ENCODE results near the gene CMTM5. TPM values are rescaled to one million over a fixed set of nuclear protein-coding genes. Genes with fewer than 3 reads are reported as not detected.

CMTM5 gene
- polyA plus RNA-seq, 1 of the 3 experiments (the other 2 are of a cell fraction): 0.13 TPM

GRCh38 chr14:23375527-23376251 lies 1.2 kb upstream of the CMTM5 start:
- Histone ChIP-seq H3K79me2 (ENCODE audit: insufficient read depth) (no peaks in the 10 kb centered on the region), H3K27me3 (ENCODE audit: insufficient read depth) (peaks cover 10% of the 10 kb centered on the region), H3K9ac (no peak overlapping the region), H3F3A (replicated peaks; ENCODE audit: insufficient read depth) (no peaks in the 10 kb centered on the region), H3K4me2 (no peak overlapping the region), H3K9me2 (no peaks in the 10 kb centered on the region), H3K36me3 (replicated peaks in 1 of 2; ENCODE audit: control insufficient read depth in 1 of 2, insufficient read depth in 2 of 2, low read length in 1 of 2) (no peaks in the 10 kb centered on the region), H3K4me3 (ENCODE audit: low read depth in 2 of 2, low read length in 1 of 2) (no peak overlapping the region), H3K9me3 (no peaks in the 10 kb centered on the region), H3K27ac (ENCODE audit: low read depth in 2 of 2, low read length in 1 of 2) (no peak overlapping the region), H2AFZ (ENCODE audit: low read depth) (no peak overlapping the region), H3K4me1 (ENCODE audit: control insufficient read depth in 1 of 2, insufficient read depth in 2 of 2, low read depth in 1 of 2, low read length in 1 of 2) (peaks cover 0 to 3% of the 10 kb centered on the region in 2 experiments; a peak in 1 of 4 replicates), H4K20me1 (ENCODE audit: insufficient read depth) (no peaks in the 10 kb centered on the region)
- POLR2A ChIA-PET: interaction anchor here (3.1 kb wide), 1 partner anchor 10 kb away, joined by 13 read pairs; the partner anchor contains the start of gene EFS
- TF ChIP-seq FOXM1 (IDR thresholded peaks at IDR 0.05; ENCODE audit: low read depth): no peak
- TF ChIP-seq GATA2 (CRISPR knock-in tag; IDR thresholded peaks at IDR 0.05): no peak
- TF ChIP-seq RCOR1 (IDR thresholded peaks at IDR 0.05; ENCODE audit: low read length): no peak
- TF ChIP-seq RXRA (IDR thresholded peaks at IDR 0.05; ENCODE audit: borderline replicate concordance, low read depth): no peak
- TF ChIP-seq EZH2phosphoT487 (IDR thresholded peaks at IDR 0.05; ENCODE audit: borderline replicate concordance, low read depth): no peak
- CTCF ChIA-PET: interaction anchor here (0.9 to 8.2 kb wide), 5 partner anchors 30 to 184 kb away, joined by 3 to 179 read pairs (median 3); partner anchors contain the start of gene PABPN1
- 86% methylated on average over 18 of the region's 21 CpGs for whole genome bisulfite sequencing (ENCODE audit: low lambda C conversion rate)
- DNase-seq: no peak

- H3K79me2 ChIP-seq (ENCODE audit: insufficient read depth): no peaks in the 10 kb centered on the region
- peaks cover 0 to 3% of the 10 kb centered on the region in 2 experiments; a peak in 1 of 4 replicates for H3K4me1 ChIP-seq (ENCODE audit: control insufficient read depth in 1 of 2, insufficient read depth in 2 of 2, low read depth in 1 of 2, low read length in 1 of 2)
- H2AFZ ChIP-seq (ENCODE audit: low read depth): no peak overlapping the region
- H3K4me3 ChIP-seq (ENCODE audit: low read depth in 2 of 2, low read length in 1 of 2): no peak overlapping the region
- ChIA-PET CTCF (interaction anchor here (0.8 to 8.2 kb wide), 3 partner anchors 50 to 257 kb away, joined by 3 to 179 read pairs (median 3); partner anchors contain the start of gene PABPN1), POLR2A (no interaction called here)
- 67% methylated on average over 7 of the region's 11 CpGs for WGBS (ENCODE audit: low lambda C conversion rate)
- H3K4me2 ChIP-seq: no peak overlapping the region
- H3F3A ChIP-seq (replicated peaks; ENCODE audit: insufficient read depth): no peaks in the 10 kb centered on the region
- H3K9me2 ChIP-seq: no peaks in the 10 kb centered on the region
- H4K20me1 ChIP-seq (ENCODE audit: insufficient read depth): no peaks in the 10 kb centered on the region
- no peaks in the 10 kb centered on the region for H3K36me3 ChIP-seq (replicated peaks in 1 of 2; ENCODE audit: control insufficient read depth in 1 of 2, insufficient read depth in 2 of 2, low read length in 1 of 2)
- no peak overlapping the region for H3K27ac ChIP-seq (ENCODE audit: low read depth in 2 of 2, low read length in 1 of 2)
- no peaks in the 10 kb centered on the region for H3K9me3 ChIP-seq
- H3K27me3 ChIP-seq (ENCODE audit: insufficient read depth): no peaks in the 10 kb centered on the region; the same call in none of the 2 replicates
- no peak for DNase-seq
- H3K9ac ChIP-seq: no peak overlapping the region
- TF ChIP-seq USF2 (IDR thresholded peaks at IDR 0.05; ENCODE audit: borderline replicate concordance, low read depth, low read length) (no peak), IRF3 (IDR thresholded peaks at IDR 0.05; ENCODE audit: low read depth, low read length) (no peak), GABPA (IDR thresholded peaks at IDR 0.05; ENCODE audit: low read depth) (no peak), YY1 (IDR thresholded peaks at IDR 0.05; ENCODE audit: low read depth) (no peak), FOSL2 (IDR thresholded peaks at IDR 0.05; ENCODE audit: borderline replicate concordance, low read depth) (no peak), NFIC (IDR thresholded peaks at IDR 0.05; ENCODE audit: borderline replicate concordance) (no peak)
These were observed 328 bp downstream of the CMTM5 start for GRCh38 chr14:23377198-23377550.
